Measurements from ENCODE around the gene LRRC26. TPM values are rescaled to one million over a fixed set of nuclear protein-coding genes. Genes with fewer than 3 reads are reported as not detected.

Gene LRRC26
- total RNA-seq, 2 experiments from 2014 or later: not detected

GRCh38 chr9:137194909-137195308, 25.1 kb upstream of the LRRC26 start:
- H3K4me1 Mint-ChIP-seq (ENCODE audit: low read depth): peaks cover 9% of the 10 kb centered on the region
- H3K36me3 Mint-ChIP-seq (ENCODE audit: low read depth): peaks cover 2% of the 10 kb centered on the region
- TF ChIP-seq CTCF (IDR thresholded peaks at IDR 0.05): no peak
- no peak overlapping the region for H3K4me3 Mint-ChIP-seq
- POLR2A ChIA-PET: interaction anchor here (0.8 to 1.1 kb wide), 3 partner anchors 10 to 88 kb away, joined by 3 to 4 read pairs (median 4); partner anchors contain the start of genes NDOR1 and TMEM203
- no peak overlapping the region for H3K27ac Mint-ChIP-seq
- no peak for DNase-seq
- H3K27me3 Mint-ChIP-seq: no peaks in the 10 kb centered on the region
- no peak for ATAC-seq
- no peaks in the 10 kb centered on the region for H3K9me3 Mint-ChIP-seq
- CTCF ChIA-PET: no interaction called here
- intact Hi-C loops (cut with micrococcal nuclease): no loop called here

- no peak overlapping the region for H3K27ac Mint-ChIP-seq
- POLR2A ChIA-PET: interaction anchor here (1.0 to 1.1 kb wide), 2 partner anchors 11 to 87 kb away, joined by 3 to 4 read pairs; partner anchors contain the start of genes NDOR1 and TMEM203
- no peak for ATAC-seq
- no peak for DNase-seq
- no peak overlapping the region for H3K4me3 Mint-ChIP-seq
- intact Hi-C loops (cut with micrococcal nuclease): no loop called here
- CTCF ChIA-PET: interaction anchor here (0.9 kb wide), 1 partner anchor 43 kb away, joined by 3 read pairs; no protein-coding TSS in a partner anchor
- peaks cover 12% of the 10 kb centered on the region for H3K4me1 Mint-ChIP-seq (ENCODE audit: low read depth)
- H3K27me3 Mint-ChIP-seq: no peaks in the 10 kb centered on the region
- TF ChIP-seq CTCF (IDR thresholded peaks at IDR 0.05): no peak
- H3K36me3 Mint-ChIP-seq (ENCODE audit: low read depth): peaks cover 3% of the 10 kb centered on the region
- H3K9me3 Mint-ChIP-seq: no peaks in the 10 kb centered on the region
These were observed 24.5 kb upstream of the LRRC26 start for GRCh38 chr9:137194388-137194787.

GRCh38 chr9:137193771-137194170, 23.9 kb upstream of the LRRC26 start:
- Mint-ChIP-seq H3K27me3 (no peaks in the 10 kb centered on the region), H3K36me3 (ENCODE audit: low read depth) (peaks cover 3% of the 10 kb centered on the region), H3K4me3 (no peak overlapping the region), H3K4me1 (ENCODE audit: low read depth) (peaks cover 15% of the 10 kb centered on the region), H3K27ac (no peak overlapping the region), H3K9me3 (no peaks in the 10 kb centered on the region)
- TF ChIP-seq CTCF (IDR thresholded peaks at IDR 0.05): no peak
- ATAC-seq: no peak
- ChIA-PET CTCF (interaction anchor here (0.9 to 1.5 kb wide), 2 partner anchors 43 to 64 kb away, joined by 3 to 5 read pairs; no protein-coding TSS in a partner anchor), POLR2A (interaction anchor here (1.0 to 1.1 kb wide), 2 partner anchors 11 kb away, joined by 3 to 4 read pairs; partner anchors contain the start of genes NDOR1 and TMEM203)
- no peak for DNase-seq
- intact Hi-C loops (cut with micrococcal nuclease): no loop called here

GRCh38 chr9:137192859-137193258, 23.0 kb upstream of the LRRC26 start:
- intact Hi-C loops (cut with micrococcal nuclease): no loop called here
- H3K4me3 Mint-ChIP-seq: no peak overlapping the region
- peaks cover 3% of the 10 kb centered on the region for H3K36me3 Mint-ChIP-seq (ENCODE audit: low read depth)
- H3K27ac Mint-ChIP-seq: no peak overlapping the region
- POLR2A ChIA-PET: interaction anchor here (1.0 to 1.2 kb wide), 2 partner anchors 8 to 12 kb away, joined by 3 read pairs; partner anchors contain the start of gene TPRN
- H3K9me3 Mint-ChIP-seq: no peaks in the 10 kb centered on the region
- no peaks in the 10 kb centered on the region for H3K27me3 Mint-ChIP-seq
- ATAC-seq (no peak), DNase-seq (no peak)
- TF ChIP-seq CTCF (IDR thresholded peaks at IDR 0.05): no peak
- H3K4me1 Mint-ChIP-seq (ENCODE audit: low read depth): peaks cover 15% of the 10 kb centered on the region
- CTCF ChIA-PET: interaction anchor here (1.5 kb wide), 1 partner anchor 63 kb away, joined by 5 read pairs; no protein-coding TSS in a partner anchor

GRCh38 chr9:137192448-137192780, 22.6 kb upstream of the LRRC26 start:
- ChIA-PET POLR2A (interaction anchor here (1.2 kb wide), 1 partner anchor 8 kb away, joined by 3 read pairs; the partner anchor contains the start of gene TPRN), CTCF (interaction anchor here (1.5 kb wide), 1 partner anchor 62 kb away, joined by 5 read pairs; no protein-coding TSS in a partner anchor)
- peaks cover 18% of the 10 kb centered on the region for H3K4me1 Mint-ChIP-seq (ENCODE audit: low read depth)
- intact Hi-C loops (cut with micrococcal nuclease): no loop called here
- H3K4me3 Mint-ChIP-seq: no peak overlapping the region
- no peaks in the 10 kb centered on the region for H3K9me3 Mint-ChIP-seq
- H3K27me3 Mint-ChIP-seq: no peaks in the 10 kb centered on the region
- no peak overlapping the region for H3K27ac Mint-ChIP-seq
- TF ChIP-seq CTCF (IDR thresholded peaks at IDR 0.05): no peak
- H3K36me3 Mint-ChIP-seq (ENCODE audit: low read depth): peaks cover 6% of the 10 kb centered on the region
- ATAC-seq: no peak
- no peak for DNase-seq

All from activated CD8-positive, alpha-beta T cell treated with anti-CD3 and anti-CD28 coated beads for 36 hours (primary cell).